NCI-H1092 treated with DMSO at 0.1 percent for 48 hours (cell line): ENCODE measurements around the gene NME4.
"Not testable (repeated sequence)": the region's sequence is repeated elsewhere in the genome, so short reads cannot be mapped to it uniquely, and the experiment has no call there.

Experiments used
- DNase-seq: peaks from one replicate; lab custom pipeline; 2025; lab: John Stamatoyannopoulos, UW

The NME4 gene

GRCh38 chr16:398561-399339 is 1.8 kb downstream of the NME4 start:
- no peak for DNase-seq

- no peak for DNase-seq
Observed at GRCh38 chr16:399340-400019, 2.5 kb downstream of the NME4 start.

- no peak for DNase-seq
Observed at GRCh38 chr16:400061-400591, 3.1 kb downstream of the NME4 start.

- peak; percentile 89 for DNase-seq
Observed at GRCh38 chr16:401468-402348, 4.7 kb downstream of the NME4 start, which contains the start of gene DECR2. DECR2 (plus strand) TSS chr16:401885; CDS start chr16:401964, 79 bp downstream.

GRCh38 chr16:404971-405486 is 8.0 kb downstream of the NME4 start:
- DNase-seq: no peak

- no peak for DNase-seq
Observed at GRCh38 chr16:405548-406506, 8.8 kb downstream of the NME4 start.

- DNase-seq: no peak
Observed at GRCh38 chr16:407253-407652, 10.3 kb downstream of the NME4 start.

GRCh38 chr16:410516-411178 is 13.6 kb downstream of the NME4 start:
- DNase-seq: no peak

GRCh38 chr16:411576-412265 is 14.7 kb downstream of the NME4 start:
- DNase-seq: no peak

GRCh38 chr16:414395-415169 is 17.6 kb downstream of the NME4 start:
- DNase-seq: no peak

- DNase-seq: not testable (repeated sequence)
Observed at GRCh38 chr16:415170-415498, 18.1 kb downstream of the NME4 start.

- not testable (repeated sequence) for DNase-seq
Observed at GRCh38 chr16:422179-422578, 25.2 kb downstream of the NME4 start.

GRCh38 chr16:424033-424622 is 27.1 kb downstream of the NME4 start:
- no peak for DNase-seq

GRCh38 chr16:424623-425081 is 27.7 kb downstream of the NME4 start:
- no peak for DNase-seq

- peak; percentile 89 for DNase-seq
Observed at GRCh38 chr16:425082-425718, 28.2 kb downstream of the NME4 start, which contains the start of gene RAB11FIP3. RAB11FIP3 (plus strand) TSS chr16:425649; CDS start chr16:426007, 358 bp downstream.

- no peak for DNase-seq
Observed at GRCh38 chr16:425740-426114, 28.7 kb downstream of the NME4 start.

- DNase-seq: no peak
Observed at GRCh38 chr16:426115-426905, 29.3 kb downstream of the NME4 start.
